ENCODE results near the gene C3.

DNA sequence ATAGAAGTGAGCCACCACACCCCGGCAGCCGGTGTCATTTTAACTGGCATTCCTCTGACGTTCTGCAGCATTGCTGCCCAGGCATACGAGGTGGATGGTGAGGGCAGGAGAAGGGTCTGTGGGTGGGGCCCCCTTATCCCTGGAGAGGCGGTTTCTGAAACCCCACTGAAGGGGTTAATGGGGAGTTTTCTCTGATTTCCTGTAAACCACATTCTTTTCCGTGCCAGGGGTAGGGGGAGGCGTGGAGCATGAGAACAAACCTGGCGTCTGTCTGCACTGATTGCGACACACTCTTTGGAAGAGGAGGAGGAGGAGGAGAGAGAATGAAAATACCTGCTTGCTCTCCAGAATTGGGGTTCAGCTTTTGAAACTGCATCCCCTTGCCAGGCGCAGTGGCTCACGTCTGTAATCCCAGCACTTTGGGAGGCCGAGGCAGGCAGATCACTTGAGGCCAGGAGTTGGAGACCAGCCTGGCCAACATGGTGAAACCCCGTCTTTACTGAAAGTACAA, 2.7 kb upstream of the C3 start:
- TF ChIP-seq MYC (CRISPR knock-in tag; IDR thresholded peaks at IDR 0.05; ENCODE audit: borderline replicate concordance) (no peak), FOXK1 (CRISPR knock-in tag; IDR thresholded peaks at IDR 0.05; ENCODE audit: borderline replicate concordance, low read depth) (peak; percentile 74; the same call in 1 of the 2 replicates), SMC3 (IDR thresholded peaks at IDR 0.05; ENCODE audit: low read length) (peak; percentile 42), ZEB1 (IDR thresholded peaks at IDR 0.05; ENCODE audit: insufficient replicate concordance, low read depth) (peak; percentile 48), ZNF337 (CRISPR knock-in tag; IDR thresholded peaks at IDR 0.05; ENCODE audit: borderline replicate concordance, low read depth) (no peak), POLR2AphosphoS2 (IDR thresholded peaks at IDR 0.05; ENCODE audit: low read depth, low read length) (no peak), EP300 (IDR thresholded peaks at IDR 0.05; ENCODE audit: low read depth in 2 of 2, low read length in 2 of 2) (peak; percentile 38 to 89; a peak in 3 of 4 replicates), EP300 (CRISPR knock-in tag; IDR thresholded peaks at IDR 0.05; ENCODE audit: borderline replicate concordance) (peak; percentile 90), POLR2A (IDR thresholded peaks at IDR 0.05; ENCODE audit: insufficient read depth in 1 of 2, low read depth in 2 of 2, low read length in 2 of 2) (no peak)
- TF ChIP-seq, protein P1, sequence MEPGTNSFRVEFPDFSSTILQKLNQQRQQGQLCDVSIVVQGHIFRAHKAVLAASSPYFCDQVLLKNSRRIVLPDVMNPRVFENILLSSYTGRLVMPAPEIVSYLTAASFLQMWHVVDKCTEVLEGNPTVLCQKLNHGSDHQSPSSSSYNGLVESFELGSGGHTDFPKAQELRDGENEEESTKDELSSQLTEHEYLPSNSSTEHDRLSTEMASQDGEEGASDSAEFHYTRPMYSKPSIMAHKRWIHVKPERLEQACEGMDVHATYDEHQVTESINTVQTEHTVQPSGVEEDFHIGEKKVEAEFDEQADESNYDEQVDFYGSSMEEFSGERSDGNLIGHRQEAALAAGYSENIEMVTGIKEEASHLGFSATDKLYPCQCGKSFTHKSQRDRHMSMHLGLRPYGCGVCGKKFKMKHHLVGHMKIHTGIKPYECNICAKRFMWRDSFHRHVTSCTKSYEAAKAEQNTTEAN (CRISPR knock-in tag; conservative IDR thresholded peaks at IDR 0.05): no peak
- TF ChIP-seq, protein P2, sequence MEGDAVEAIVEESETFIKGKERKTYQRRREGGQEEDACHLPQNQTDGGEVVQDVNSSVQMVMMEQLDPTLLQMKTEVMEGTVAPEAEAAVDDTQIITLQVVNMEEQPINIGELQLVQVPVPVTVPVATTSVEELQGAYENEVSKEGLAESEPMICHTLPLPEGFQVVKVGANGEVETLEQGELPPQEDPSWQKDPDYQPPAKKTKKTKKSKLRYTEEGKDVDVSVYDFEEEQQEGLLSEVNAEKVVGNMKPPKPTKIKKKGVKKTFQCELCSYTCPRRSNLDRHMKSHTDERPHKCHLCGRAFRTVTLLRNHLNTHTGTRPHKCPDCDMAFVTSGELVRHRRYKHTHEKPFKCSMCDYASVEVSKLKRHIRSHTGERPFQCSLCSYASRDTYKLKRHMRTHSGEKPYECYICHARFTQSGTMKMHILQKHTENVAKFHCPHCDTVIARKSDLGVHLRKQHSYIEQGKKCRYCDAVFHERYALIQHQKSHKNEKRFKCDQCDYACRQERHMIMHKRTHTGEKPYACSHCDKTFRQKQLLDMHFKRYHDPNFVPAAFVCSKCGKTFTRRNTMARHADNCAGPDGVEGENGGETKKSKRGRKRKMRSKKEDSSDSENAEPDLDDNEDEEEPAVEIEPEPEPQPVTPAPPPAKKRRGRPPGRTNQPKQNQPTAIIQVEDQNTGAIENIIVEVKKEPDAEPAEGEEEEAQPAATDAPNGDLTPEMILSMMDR (CRISPR knock-in tag; IDR thresholded peaks at IDR 0.05): no peak
- TF ChIP-seq, protein P3, sequence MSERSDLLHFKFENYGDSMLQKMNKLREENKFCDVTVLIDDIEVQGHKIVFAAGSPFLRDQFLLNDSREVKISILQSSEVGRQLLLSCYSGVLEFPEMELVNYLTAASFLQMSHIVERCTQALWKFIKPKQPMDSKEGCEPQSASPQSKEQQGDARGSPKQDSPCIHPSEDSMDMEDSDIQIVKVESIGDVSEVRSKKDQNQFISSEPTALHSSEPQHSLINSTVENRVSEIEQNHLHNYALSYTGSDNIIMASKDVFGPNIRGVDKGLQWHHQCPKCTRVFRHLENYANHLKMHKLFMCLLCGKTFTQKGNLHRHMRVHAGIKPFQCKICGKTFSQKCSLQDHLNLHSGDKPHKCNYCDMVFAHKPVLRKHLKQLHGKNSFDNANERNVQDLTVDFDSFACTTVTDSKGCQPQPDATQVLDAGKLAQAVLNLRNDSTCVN (CRISPR knock-in tag; IDR thresholded peaks at IDR 0.05; ENCODE audit: borderline replicate concordance): peak; percentile 63; the same call in 1 of the 2 replicates
